Naive thymus-derived CD8-positive, alpha-beta T cell (primary cell): Measurements from ENCODE around the gene PTPRE. TPM values are rescaled to one million over a fixed set of nuclear protein-coding genes. Genes with fewer than 3 reads are reported as not detected.
A peak's percentile ranks its signal among the peaks of the same experiment; 100 is the strongest.

Source experiments
- ATAC-seq, 2 donors: fragments of 150-1000 bp; cut with Tn5 transposase in 1 of 2; sonication (Bioruptor Pico), chemical (Tn5 transposase) in 1 of 2; 1 replicate in 1 of 2; 2 replicates in 1 of 2; pipeline ENCODE4 v1.10.0; 2021; ENCODE audit warnings: mild to moderate bottlenecking in 2 of 2, moderate library complexity in 2 of 2
- POLR2A ChIA-PET: fragments of 350-600 bp; sonication (Branson Sonifier 250); formaldehyde crosslinking; loops from one replicate; lab custom pipeline; 2021; ENCODE audit warnings: antibody characterized with exemption; lab: Charles Lee
- DNase-seq, 10 donors: peaks; one replicate each; pipeline versions ENCODE4 v3.0.0 to v3.0.0-alpha.2; 2020 to 2022
- H3K27ac Mint-ChIP-seq, 10 donors: one replicate each; pipeline ENCODE4 v1.8.0; 2020 to 2022; ENCODE audit warnings: mild to moderate bottlenecking in 10 of 10, mixed read lengths in 10 of 10, moderate library complexity in 4 of 10, inconsistent platforms in 1 of 10
- H3K27me3 Mint-ChIP-seq, 5 donors: one replicate each; pipeline ENCODE4 v1.8.0; 2021 to 2022; ENCODE audit warnings: mixed read lengths in 5 of 5
- H3K36me3 Mint-ChIP-seq, 3 donors: one replicate each; pipeline ENCODE4 v1.8.0; 2020 to 2022; ENCODE audit warnings: mixed read lengths in 3 of 3, mild to moderate bottlenecking in 2 of 3, inconsistent platforms in 1 of 3
- H3K4me1 Mint-ChIP-seq, 4 donors: one replicate each; pipeline ENCODE4 v1.8.0; 2021 to 2022; ENCODE audit warnings: mixed read lengths in 4 of 4
- H3K4me3 Mint-ChIP-seq, 10 donors: one replicate each; pipeline ENCODE4 v1.8.0; 2020 to 2022; ENCODE audit warnings: mild to moderate bottlenecking in 10 of 10, mixed read lengths in 10 of 10, moderate library complexity in 6 of 10, inconsistent platforms in 1 of 10
- H3K9me3 Mint-ChIP-seq, 9 donors: one replicate each; pipeline ENCODE4 v1.8.0; 2020 to 2022; ENCODE audit warnings: mixed read lengths in 9 of 9, mild to moderate bottlenecking in 3 of 9, inconsistent platforms in 1 of 9, moderate library complexity in 1 of 9
- polyA plus RNA-seq, 3 donors: library from polyadenylated mRNA; unstranded; fragments of 300-500 nt; fragmentation: Illumina TruSeq; gene quantifications; one replicate each; pipeline ENCODE4 v1.2.3, GENCODE V29; 2021
- total RNA-seq, 8 experiments: library from RNA in 2 of 8; stranded (reverse) in 2 of 8; gene quantifications; one replicate each; pipeline ENCODE4 v1.2.3 and lab custom pipeline; 2021 to 2026

The PTPRE gene
- total and polyA plus RNA-seq, 5 experiments from 2014 or later: 7.8 to 29.5 (median 17.6) TPM

DNA sequence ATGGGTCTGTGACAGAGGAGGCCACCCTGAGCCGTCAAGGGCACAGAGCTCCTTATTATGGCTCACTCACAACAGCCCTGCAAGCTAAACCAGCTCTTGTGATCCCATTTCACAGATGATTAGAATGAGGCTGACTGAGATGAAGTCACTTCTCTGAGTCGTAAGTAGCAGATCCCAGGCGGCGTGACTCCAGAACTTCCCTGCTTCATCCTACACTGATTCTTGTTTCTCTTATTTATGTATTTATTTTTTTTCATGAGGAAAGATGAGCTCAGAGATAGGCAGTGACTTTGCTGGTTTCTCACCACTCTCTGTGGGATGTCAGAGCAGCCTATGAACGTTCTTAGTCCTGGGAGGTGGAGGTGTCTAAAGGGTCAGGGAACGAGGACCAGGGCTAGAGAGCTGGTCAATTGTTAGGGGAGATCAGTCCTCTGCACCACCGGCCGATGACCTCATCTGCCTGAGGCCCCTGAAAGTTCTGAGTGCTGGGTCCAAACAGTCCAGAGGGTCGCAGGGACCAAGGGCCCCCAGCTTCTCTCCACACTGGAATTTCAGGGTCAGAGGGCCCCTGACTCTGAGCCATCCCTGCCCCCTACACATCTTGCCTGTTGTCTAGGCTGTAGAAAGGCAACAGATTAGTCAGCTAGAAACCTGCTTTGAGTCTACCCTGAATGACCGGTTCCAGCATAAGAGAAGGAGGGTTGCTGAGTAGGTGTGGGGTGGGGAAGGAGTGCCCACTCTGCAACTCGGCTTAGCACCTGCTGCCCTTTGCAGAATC, 32.0 kb upstream of the PTPRE start:
- H3K27ac Mint-ChIP-seq: no peak overlapping the region
- peaks cover 0 to 11% (median 3%) of the 10 kb centered on the region in 9 donors for H3K9me3 Mint-ChIP-seq
- H3K4me1 Mint-ChIP-seq: peaks cover 0 to 5% (median under 1%) of the 10 kb centered on the region in 4 donors
- DNase-seq: no peak
- ATAC-seq: no peak
- H3K36me3 Mint-ChIP-seq: peaks cover 0 to 6% (median 0%) of the 10 kb centered on the region in 3 donors
- POLR2A ChIA-PET: no interaction called here
- H3K4me3 Mint-ChIP-seq: no peak overlapping the region
- H3K27me3 Mint-ChIP-seq: peaks cover 10 to 28% (median 18%) of the 10 kb centered on the region in 5 donors

GRCh38 chr10:127875449-127875765, 31.5 kb upstream of the PTPRE start:
- POLR2A ChIA-PET: no interaction called here
- DNase-seq (no peak), ATAC-seq (no peak)
- Mint-ChIP-seq H3K27ac (no peak overlapping the region), H3K4me1 (peaks cover under 1 to 9% (median 1%) of the 10 kb centered on the region in 4 donors), H3K27me3 (peaks cover 10 to 27% (median 18%) of the 10 kb centered on the region in 5 donors), H3K36me3 (peaks cover 0 to under 1% (median 0%) of the 10 kb centered on the region in 3 donors), H3K9me3 (peaks cover 0 to 6% (median 0%) of the 10 kb centered on the region in 9 donors), H3K4me3 (no peak overlapping the region)

- Mint-ChIP-seq H3K36me3 (no peaks in the 10 kb centered on the region), H3K4me3 (no peak overlapping the region), H3K9me3 (peaks cover 0 to 4% (median 0%) of the 10 kb centered on the region in 9 donors), H3K27me3 (peaks cover 10 to 22% (median 15%) of the 10 kb centered on the region in 5 donors), H3K4me1 (peaks cover 2 to 14% (median 6%) of the 10 kb centered on the region in 4 donors), H3K27ac (no peak overlapping the region)
- POLR2A ChIA-PET: no interaction called here
- DNase-seq (no peak), ATAC-seq (no peak)
Measured at GRCh38 chr10:127875916-127876315, 31.0 kb upstream of the PTPRE start.

GRCh38 chr10:127877116-127877515, 29.8 kb upstream of the PTPRE start:
- no peak for ATAC-seq
- no peaks in the 10 kb centered on the region for H3K9me3 Mint-ChIP-seq
- no peaks in the 10 kb centered on the region for H3K36me3 Mint-ChIP-seq
- no peak overlapping the region for H3K27ac Mint-ChIP-seq
- H3K4me1 Mint-ChIP-seq: peaks cover 2 to 14% (median 8%) of the 10 kb centered on the region in 4 donors
- no peak overlapping the region for H3K4me3 Mint-ChIP-seq
- H3K27me3 Mint-ChIP-seq: peaks cover 2 to 10% (median 5%) of the 10 kb centered on the region in 5 donors
- POLR2A ChIA-PET: no interaction called here
- no peak for DNase-seq

DNA sequence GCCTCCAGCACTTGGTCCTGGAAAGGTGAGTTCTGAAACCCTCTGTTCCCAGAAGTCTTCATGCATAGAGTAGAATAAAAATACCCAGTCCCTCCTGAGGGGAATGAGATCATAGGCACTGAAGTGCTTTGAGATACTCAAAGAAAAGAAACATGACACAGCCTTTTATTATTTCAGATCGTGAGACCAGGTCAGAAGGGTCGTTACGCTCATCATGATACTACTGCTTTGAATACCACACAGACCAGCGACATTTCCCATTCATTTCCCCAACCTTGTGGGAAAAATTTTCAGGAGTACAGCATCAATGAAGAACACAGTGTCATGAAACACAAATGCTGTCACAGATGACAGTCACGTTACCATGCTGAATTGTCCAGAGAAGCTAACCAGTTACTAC, 29.2 kb upstream of the PTPRE start:
- POLR2A ChIA-PET: no interaction called here
- Mint-ChIP-seq H3K9me3 (no peaks in the 10 kb centered on the region), H3K4me1 (peaks cover 2 to 19% (median 8%) of the 10 kb centered on the region in 4 donors), H3K27ac (no peak overlapping the region), H3K36me3 (no peaks in the 10 kb centered on the region), H3K27me3 (peaks cover under 1 to 5% (median 2%) of the 10 kb centered on the region in 5 donors), H3K4me3 (no peak overlapping the region)
- no peak for DNase-seq
- no peak for ATAC-seq

- no peak overlapping the region for H3K4me3 Mint-ChIP-seq
- H3K9me3 Mint-ChIP-seq: no peaks in the 10 kb centered on the region
- POLR2A ChIA-PET: no interaction called here
- H3K27ac Mint-ChIP-seq: peak overlapping the region in 2 of 10 donors; percentile 3 to 10
- DNase-seq (no peak), ATAC-seq (no peak)
- no peaks in the 10 kb centered on the region for H3K36me3 Mint-ChIP-seq
- H3K4me1 Mint-ChIP-seq: peaks cover 2 to 19% (median 8%) of the 10 kb centered on the region in 4 donors
- peaks cover 0 to 2% (median 0%) of the 10 kb centered on the region in 5 donors for H3K27me3 Mint-ChIP-seq
Measured at GRCh38 chr10:127878475-127879055, 28.3 kb upstream of the PTPRE start.

DNA sequence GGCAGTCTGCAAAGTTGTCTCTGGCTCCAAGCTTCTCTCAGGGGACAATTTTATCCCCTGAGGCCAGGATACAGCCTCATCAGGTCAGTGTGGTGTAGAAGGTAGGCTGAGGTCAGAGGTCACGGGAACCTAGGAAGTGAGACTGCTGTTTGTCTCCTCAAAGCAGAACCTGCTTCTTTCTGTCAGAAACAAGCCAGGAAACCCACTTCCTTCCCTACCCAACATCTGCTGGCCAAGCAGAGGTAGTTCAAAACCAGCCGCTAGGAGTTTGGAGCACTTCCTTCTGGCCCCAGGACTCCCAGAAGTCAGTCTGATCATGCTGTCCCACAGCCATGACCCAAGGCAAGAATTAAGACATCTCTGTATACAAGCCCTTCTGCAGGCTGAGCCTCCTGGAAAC, 26.3 kb upstream of the PTPRE start:
- no peaks in the 10 kb centered on the region for H3K9me3 Mint-ChIP-seq
- ATAC-seq (no peak), DNase-seq (no peak)

DNA sequence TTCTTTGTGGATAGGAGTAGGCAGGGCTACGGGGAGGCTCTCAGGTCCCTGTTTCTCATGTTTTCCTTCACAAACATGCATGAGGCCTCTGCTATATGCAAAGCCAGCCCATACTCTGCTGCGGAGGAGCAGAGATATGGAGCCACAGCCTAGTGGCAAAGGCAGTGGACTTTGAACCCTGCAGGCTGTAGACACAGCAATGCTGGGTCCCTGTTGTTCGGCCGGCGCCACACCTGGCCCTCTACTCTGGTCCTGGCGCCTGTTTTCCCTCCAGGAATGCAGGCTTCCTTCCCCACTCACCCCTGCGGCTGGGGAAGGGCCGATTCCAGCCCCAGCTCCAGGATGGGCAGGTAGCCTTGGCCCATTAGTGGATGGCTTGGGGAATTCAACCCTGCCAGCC, 25.6 kb upstream of the PTPRE start:
- Mint-ChIP-seq H3K9me3 (no peaks in the 10 kb centered on the region), H3K27me3 (peaks cover 0 to 4% (median 0%) of the 10 kb centered on the region in 5 donors), H3K4me3 (no peak overlapping the region), H3K27ac (no peak overlapping the region), H3K36me3 (no peaks in the 10 kb centered on the region), H3K4me1 (peaks cover 2 to 19% (median 8%) of the 10 kb centered on the region in 4 donors)
- no peak for DNase-seq
- POLR2A ChIA-PET: no interaction called here
- no peak for ATAC-seq

More for the DNA sequence above, 26.3 kb upstream of the PTPRE start:
- Mint-ChIP-seq H3K27me3 (peaks cover 0 to 1% (median 0%) of the 10 kb centered on the region in 5 donors), H3K36me3 (no peaks in the 10 kb centered on the region), H3K27ac (peak overlapping the region in 3 of 10 donors; percentile 46 to 76 (median 51)), H3K4me1 (peaks cover 2 to 19% (median 8%) of the 10 kb centered on the region in 4 donors), H3K4me3 (no peak overlapping the region)
- POLR2A ChIA-PET: no interaction called here

DNA sequence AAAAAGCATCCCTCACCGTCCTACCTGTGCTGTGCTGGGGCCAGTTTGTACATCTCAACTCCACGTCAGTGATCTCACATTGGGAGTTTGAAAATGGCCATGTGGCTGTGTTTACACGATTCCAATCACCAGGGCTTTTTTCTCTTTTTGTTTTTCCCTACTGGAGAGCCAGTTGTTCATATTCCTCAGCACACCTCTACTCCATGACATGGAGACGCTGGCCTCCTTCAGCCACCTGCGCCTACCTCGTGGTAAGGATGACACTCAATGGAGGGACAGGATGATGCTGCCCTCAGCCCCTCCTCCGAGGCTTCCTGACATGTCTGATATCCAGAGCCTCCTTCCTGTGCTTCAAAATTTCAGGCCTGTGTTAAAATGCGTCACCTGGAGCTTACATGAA, 24.5 kb upstream of the PTPRE start:
- POLR2A ChIA-PET: no interaction called here
- H3K4me3 Mint-ChIP-seq: no peak overlapping the region
- H3K27me3 Mint-ChIP-seq: peaks cover 0 to 8% (median 0%) of the 10 kb centered on the region in 5 donors
- no peak overlapping the region for H3K27ac Mint-ChIP-seq
- DNase-seq (no peak), ATAC-seq (no peak)
- H3K9me3 Mint-ChIP-seq: no peaks in the 10 kb centered on the region
- peaks cover 2 to 19% (median 8%) of the 10 kb centered on the region in 4 donors for H3K4me1 Mint-ChIP-seq
- no peaks in the 10 kb centered on the region for H3K36me3 Mint-ChIP-seq

DNA sequence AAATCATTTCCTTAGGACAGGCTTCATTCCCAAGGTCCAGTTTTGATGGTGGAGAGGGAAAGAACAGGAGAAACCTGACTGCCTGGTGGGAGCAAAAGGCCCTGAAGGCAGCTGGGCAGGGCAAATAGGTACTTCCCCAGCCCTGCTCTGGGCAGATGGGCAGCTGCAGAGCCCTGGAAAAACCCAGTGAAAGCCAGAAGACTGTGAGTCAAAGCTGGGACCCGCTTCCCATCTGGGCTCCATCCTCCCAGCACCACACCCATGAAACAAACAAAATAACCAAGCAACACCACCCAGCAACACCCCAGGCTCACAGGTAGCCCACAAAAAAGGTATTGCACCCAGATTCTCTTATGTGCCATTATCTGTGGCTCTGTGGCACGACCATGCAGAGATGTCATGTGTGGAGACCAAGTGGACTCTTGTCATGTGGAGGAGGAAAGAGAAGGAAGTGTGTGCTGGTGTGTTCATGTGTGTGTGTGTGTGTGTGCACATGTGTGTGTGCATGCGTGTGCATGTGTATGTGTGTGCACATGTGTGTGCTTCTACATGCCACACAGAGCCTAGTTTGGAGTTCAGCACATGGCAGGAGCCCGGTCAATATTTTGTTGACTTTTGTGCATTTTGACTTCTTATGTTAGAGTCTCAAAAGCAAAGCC, 24.0 kb upstream of the PTPRE start:
- Mint-ChIP-seq H3K27ac (no peak overlapping the region), H3K4me3 (no peak overlapping the region), H3K36me3 (no peaks in the 10 kb centered on the region), H3K27me3 (peaks cover 0 to 8% (median 0%) of the 10 kb centered on the region in 5 donors), H3K4me1 (peaks cover 2 to 19% (median 8%) of the 10 kb centered on the region in 4 donors), H3K9me3 (no peaks in the 10 kb centered on the region)
- POLR2A ChIA-PET: no interaction called here
- no peak for DNase-seq
- ATAC-seq: no peak

GRCh38 chr10:127883516-127883915, 23.4 kb upstream of the PTPRE start:
- POLR2A ChIA-PET: no interaction called here
- Mint-ChIP-seq H3K36me3 (no peaks in the 10 kb centered on the region), H3K27me3 (peaks cover 0 to 8% (median 0%) of the 10 kb centered on the region in 5 donors), H3K4me3 (no peak overlapping the region), H3K27ac (no peak overlapping the region), H3K9me3 (no peaks in the 10 kb centered on the region), H3K4me1 (peaks cover 2 to 19% (median 8%) of the 10 kb centered on the region in 4 donors)
- no peak for ATAC-seq
- no peak for DNase-seq

DNA sequence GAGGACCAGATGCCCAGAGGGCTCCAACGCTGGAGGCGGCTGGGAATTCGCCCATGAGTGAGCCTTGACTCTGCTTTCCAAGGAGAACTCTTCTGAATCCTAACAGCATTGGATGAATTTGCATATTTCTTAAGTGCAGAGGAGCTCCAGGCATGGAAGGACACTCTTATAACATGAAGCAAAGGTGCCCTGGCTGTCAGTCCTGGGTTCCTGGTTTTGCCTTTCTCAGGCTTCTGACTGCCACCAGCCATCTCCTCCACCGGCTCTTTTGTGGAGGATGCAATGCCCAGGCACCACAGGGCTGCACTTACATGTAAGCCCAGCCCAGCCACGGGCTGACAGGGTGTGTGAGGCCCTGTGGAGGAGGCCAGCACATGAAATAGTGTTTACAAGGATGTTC, 22.4 kb upstream of the PTPRE start:
- Mint-ChIP-seq H3K27ac (no peak overlapping the region), H3K36me3 (no peaks in the 10 kb centered on the region), H3K4me1 (peaks cover 0 to 19% (median 8%) of the 10 kb centered on the region in 4 donors), H3K9me3 (no peaks in the 10 kb centered on the region), H3K4me3 (no peak overlapping the region), H3K27me3 (peaks cover 0 to 8% (median 1%) of the 10 kb centered on the region in 5 donors)
- ATAC-seq (no peak), DNase-seq (no peak)
- POLR2A ChIA-PET: no interaction called here
